WTC11 (cell line): Measurements from ENCODE around the gene SULT1C3. TPM values are rescaled to one million over a fixed set of nuclear protein-coding genes. Genes with fewer than 3 reads are reported as not detected.
A peak's percentile ranks its signal among the peaks of the same experiment; 100 is the strongest.

Experiments
- ATAC-seq: fragments of 200-7000 bp; cut with Tn5 transposase; 2 replicates; pipeline ENCODE4 v1.10.0; 2021; ENCODE audit warnings: mild to moderate bottlenecking, moderate library complexity
- CTCF ChIA-PET: fragments of 300-600 bp; sonication (Branson Sonifier 250); formaldehyde crosslinking; loops from one replicate; lab custom pipeline; 2021; ENCODE audit warnings: antibody characterized with exemption; lab: Charles Lee
- POLR2A ChIA-PET: fragments of 350-600 bp; sonication (Branson Sonifier 250); formaldehyde crosslinking; loops from one replicate; lab custom pipeline; 2021; ENCODE audit warnings: antibody characterized with exemption; lab: Charles Lee
- DNase-seq: peaks from one replicate; pipeline ENCODE4 v3.0.0; 2021; ENCODE audit warnings: low spot score
- H3K27ac Mint-ChIP-seq: 2 replicates; pipeline ENCODE4 v1.8.0; 2021; ENCODE audit warnings: mixed read lengths
- H3K27me3 Mint-ChIP-seq: 2 replicates; pipeline ENCODE4 v1.8.0; 2021; ENCODE audit warnings: low read depth, mild to moderate bottlenecking, moderate library complexity, mixed read lengths
- H3K36me3 Mint-ChIP-seq: 2 replicates; pipeline ENCODE4 v1.8.0; 2021; ENCODE audit warnings: mixed read lengths
- H3K4me1 Mint-ChIP-seq: 2 replicates; pipeline ENCODE4 v1.8.0; 2022; ENCODE audit warnings: mixed read lengths
- H3K4me3 Mint-ChIP-seq: 2 replicates; pipeline ENCODE4 v1.8.0; 2021; ENCODE audit warnings: mild to moderate bottlenecking, moderate library complexity, mixed read lengths
- H3K9me3 Mint-ChIP-seq: 2 replicates; pipeline ENCODE4 v1.8.0; 2021; ENCODE audit warnings: mixed read lengths
- AFF4 ChIP-seq: sonication (generic); formaldehyde crosslinking; IDR thresholded peaks from 2 replicates; pipeline ENCODE4 v1.8.1; 2023; ENCODE audit warnings: mild to moderate bottlenecking, missing genetic modification reagents, borderline replicate concordance
- ATF6 ChIP-seq: sonication (generic); formaldehyde crosslinking; IDR thresholded peaks from 2 replicates; pipeline ENCODE4 v1.8.1; 2023; ENCODE audit warnings: mild to moderate bottlenecking, missing genetic modification reagents
- CREB1 ChIP-seq: sonication (generic); formaldehyde crosslinking; IDR thresholded peaks from 2 replicates; pipeline ENCODE4 v1.8.0; 2023; ENCODE audit warnings: mild to moderate bottlenecking, missing genetic modification reagents
- ERG ChIP-seq: fragments of 250-450 bp; sonication (Bioruptor Pico); IDR thresholded peaks from 2 replicates; pipeline ENCODE4 v1.8.0; 2021; ENCODE audit warnings: mild to moderate bottlenecking
- GABPB1 ChIP-seq: sonication (generic); formaldehyde crosslinking; IDR thresholded peaks from 2 replicates; pipeline ENCODE4 v1.8.1; 2023; ENCODE audit warnings: mild to moderate bottlenecking, missing genetic modification reagents
- MYBL2 ChIP-seq: sonication (generic); formaldehyde crosslinking; IDR thresholded peaks from 2 replicates; pipeline ENCODE4 v1.8.1; 2023; ENCODE audit warnings: mild to moderate bottlenecking, moderate library complexity, missing genetic modification reagents
- NR1H2 ChIP-seq: sonication (generic); formaldehyde crosslinking; IDR thresholded peaks from 2 replicates; pipeline ENCODE4 v1.9.0; 2021; ENCODE audit warnings: mild to moderate bottlenecking, moderate library complexity, missing genetic modification reagents
- OVOL2 ChIP-seq: fragments of 250-450 bp; sonication (Bioruptor Pico); IDR thresholded peaks from 2 replicates; pipeline ENCODE4 v1.9.0; 2021; ENCODE audit warnings: mild to moderate bottlenecking, borderline replicate concordance
- PRRX2 ChIP-seq: fragments of 250-450 bp; sonication (Bioruptor Pico); IDR thresholded peaks from 2 replicates; pipeline ENCODE4 v1.8.0; 2021; ENCODE audit warnings: mild to moderate bottlenecking
- SOX15 ChIP-seq: fragments of 250-450 bp; sonication (Bioruptor Pico); IDR thresholded peaks from 2 replicates; pipeline ENCODE4 v1.9.0; 2021; ENCODE audit warnings: mild to moderate bottlenecking
- ZNF121 ChIP-seq: sonication (generic); formaldehyde crosslinking; IDR thresholded peaks from 2 replicates; pipeline ENCODE4 v1.8.0; 2023; ENCODE audit warnings: missing genetic modification reagents
- ZNF423 ChIP-seq: fragments of 250-450 bp; sonication (Bioruptor Pico); IDR thresholded peaks from 2 replicates; pipeline ENCODE4 v2.1.2; 2022; ENCODE audit warnings: mild to moderate bottlenecking, moderate library complexity
- ZNF512 ChIP-seq: sonication (generic); formaldehyde crosslinking; IDR thresholded peaks from 2 replicates; pipeline ENCODE4 v1.8.1; 2022; ENCODE audit warnings: missing genetic modification reagents, borderline replicate concordance
- ZNF671 ChIP-seq: fragments of 250-450 bp; sonication (Bioruptor Pico); IDR thresholded peaks from 2 replicates; pipeline ENCODE4 v1.8.0; 2021; ENCODE audit warnings: mild to moderate bottlenecking
- total RNA-seq: library from RNA; stranded (reverse); gene quantifications from 3 replicates; pipeline ENCODE4 v1.2.3, GENCODE V29; 2021

The SULT1C3 gene
- total RNA-seq, 1 experiment from 2014 or later: not detected

- TF ChIP-seq ATF6 (CRISPR knock-in tag): no peak
- no peak for TF ChIP-seq OVOL2 (CRISPR knock-in tag)
- no peak for TF ChIP-seq ZNF423 (CRISPR knock-in tag)
- TF ChIP-seq CREB1 (CRISPR knock-in tag): no peak
- TF ChIP-seq MYBL2 (CRISPR knock-in tag): no peak
- no peak for TF ChIP-seq NR1H2 (CRISPR knock-in tag)
These were observed 47.4 kb downstream of the SULT1C3 start (continued) for GRCh38 chr2:108287169-108287568.

- no peaks in the 10 kb centered on the region for H3K36me3 Mint-ChIP-seq
- TF ChIP-seq ZNF671 (CRISPR knock-in tag): no peak
- TF ChIP-seq AFF4: no peak
- TF ChIP-seq ZNF121 (CRISPR knock-in tag): no peak
- no peak for TF ChIP-seq PRRX2 (CRISPR knock-in tag)
- DNase-seq: peak; percentile 62
- ATAC-seq: peak; percentile 93
- peaks cover 22% of the 10 kb centered on the region for H3K4me1 Mint-ChIP-seq
- no peaks in the 10 kb centered on the region for H3K27me3 Mint-ChIP-seq
- peak within 1 kb of the TSS; percentile 53 for H3K4me3 Mint-ChIP-seq
- POLR2A ChIA-PET: interaction anchor here (1.0 kb wide), 1 partner anchor 245 kb away, joined by 3 read pairs; the partner anchor contains the start of gene LIMS1
- peaks cover 20% of the 10 kb centered on the region for H3K9me3 Mint-ChIP-seq
- CTCF ChIA-PET: interaction anchor here (1.2 to 1.4 kb wide), 2 partner anchors 104 to 348 kb away, joined by 3 to 7 read pairs; no protein-coding TSS in a partner anchor
- peak within 1 kb of the TSS; percentile 58 for H3K27ac Mint-ChIP-seq
These were observed 48.9 kb downstream of the SULT1C3 start, which contains the start of gene SULT1C2 for GRCh38 chr2:108288534-108289106. TSS of gene SULT1C2 (plus strand) at chr2:108288895. CDS start at chr2:108293668, 4,773 bp downstream.

- TF ChIP-seq GABPB1 (CRISPR knock-in tag) (0 out of 2 replicates have a peak, but pooled peaks have one; percentile 31), ERG (CRISPR knock-in tag) (no peak), SOX15 (CRISPR knock-in tag) (no peak), ZNF512 (CRISPR knock-in tag) (no peak)
- POLR2A ChIA-PET: no interaction called here
- peaks cover 7% of the 10 kb centered on the region for H3K4me1 Mint-ChIP-seq
- DNase-seq: no peak
- CTCF ChIA-PET: no interaction called here
- ATAC-seq: no peak
- no peaks in the 10 kb centered on the region; the same call in 1 of the 2 replicates for H3K27me3 Mint-ChIP-seq
- H3K27ac Mint-ChIP-seq: no peak overlapping the region
- peaks cover 11% of the 10 kb centered on the region for H3K9me3 Mint-ChIP-seq
- H3K36me3 Mint-ChIP-seq: no peaks in the 10 kb centered on the region
- no peak overlapping the region for H3K4me3 Mint-ChIP-seq
These were observed 54.1 kb downstream of the SULT1C3 start for GRCh38 chr2:108293850-108294249.
